ENCODE measurements around the gene COG5.

GRCh38 chr7:107597953-107598352 lies 34.2 kb upstream of the COG5 start:
- TF ChIP-seq TCF7L2 (IDR thresholded peaks at IDR 0.05; ENCODE audit: low read depth, low read length) (no peak), CTCF (IDR thresholded peaks at IDR 0.05) (no peak), REST (IDR thresholded peaks at IDR 0.05; ENCODE audit: insufficient read depth in 1 of 2, low read depth in 2 of 2, low read length in 1 of 2) (no peak)
